ENCODE measurements around the gene CAMSAP1. TPM values are rescaled to one million over a fixed set of nuclear protein-coding genes. Genes with fewer than 3 reads are reported as not detected.

Gene CAMSAP1
- total RNA-seq, 1 donor from 2014 or later = 34.8 TPM

GRCh38 chr9:135926402-135927194 lies 19.3 kb upstream of the CAMSAP1 start:
- Mint-ChIP-seq H3K4me1 (ENCODE audit: low read depth, unreplicated experiment) (no peaks in the 10 kb centered on the region), H3K9me3 (ENCODE audit: unreplicated experiment) (no peaks in the 10 kb centered on the region), H3K4me3 (ENCODE audit: unreplicated experiment) (no peak overlapping the region), H3K27me3 (ENCODE audit: low read depth, unreplicated experiment) (peaks cover 5% of the 10 kb centered on the region), H3K36me3 (ENCODE audit: low read depth, unreplicated experiment) (peaks cover 7% of the 10 kb centered on the region), H3K27ac (ENCODE audit: unreplicated experiment) (no peak overlapping the region)
- peak overlapping the region; percentile 18 for H3K9ac ChIP-seq (ENCODE audit: low read length)
- H4K20me1 ChIP-seq (ENCODE audit: insufficient read depth, low read length) = peaks cover 17% of the 10 kb centered on the region
- peaks cover 16% of the 10 kb centered on the region for H3K4me1 ChIP-seq (ENCODE audit: insufficient read depth, low read length)
- no peaks in the 10 kb centered on the region for H3K36me3 ChIP-seq (ENCODE audit: insufficient read depth, low read length)
- H3K27me3 ChIP-seq (ENCODE audit: insufficient read depth, low read length) = no peaks in the 10 kb centered on the region
- no peak for TF ChIP-seq EZH2 (IDR thresholded peaks at IDR 0.05; ENCODE audit: insufficient read depth, low read length)
- no peak for TF ChIP-seq CTCF (IDR thresholded peaks at IDR 0.05; ENCODE audit: insufficient read depth, low read depth, low read length)
- FAIRE-seq (peak; percentile 5), DNase-seq (ENCODE audit: low read depth) (peak; percentile 82)
- H3K79me2 ChIP-seq (ENCODE audit: insufficient read depth, low read length) = no peaks in the 10 kb centered on the region
- no peak overlapping the region for H2AFZ ChIP-seq (ENCODE audit: low read depth, low read length)
- H3K27ac ChIP-seq (ENCODE audit: low read depth, low read length) = no peak overlapping the region
- H3K4me3 ChIP-seq (ENCODE audit: insufficient read depth, low read depth, low read length) = no peak overlapping the region
- peak overlapping the region; percentile 58 for H3K4me2 ChIP-seq (ENCODE audit: low read length)
- no peaks in the 10 kb centered on the region for H3K9me3 ChIP-seq (ENCODE audit: insufficient read depth, low read depth, low read length)

GRCh38 chr9:135925496-135926133 lies 18.3 kb upstream of the CAMSAP1 start:
- peaks cover 1% of the 10 kb centered on the region for H3K27me3 Mint-ChIP-seq (ENCODE audit: low read depth, unreplicated experiment)
- no peak overlapping the region for H3K4me2 ChIP-seq (ENCODE audit: low read length)
- H3K79me2 ChIP-seq (ENCODE audit: insufficient read depth, low read length) = no peaks in the 10 kb centered on the region
- no peaks in the 10 kb centered on the region for H3K27me3 ChIP-seq (ENCODE audit: insufficient read depth, low read length)
- H3K4me1 ChIP-seq (ENCODE audit: insufficient read depth, low read length) = peaks cover 16% of the 10 kb centered on the region
- H3K9ac ChIP-seq (ENCODE audit: low read length) = no peak overlapping the region
- no peak overlapping the region for H2AFZ ChIP-seq (ENCODE audit: low read depth, low read length)
- no peaks in the 10 kb centered on the region for H3K36me3 ChIP-seq (ENCODE audit: insufficient read depth, low read length)
- H3K4me3 Mint-ChIP-seq (ENCODE audit: unreplicated experiment) = no peak overlapping the region
- no peaks in the 10 kb centered on the region for H3K9me3 ChIP-seq (ENCODE audit: insufficient read depth, low read depth, low read length)
- H3K4me3 ChIP-seq (ENCODE audit: insufficient read depth, low read depth, low read length) = no peak overlapping the region
- peak; percentile 64 for DNase-seq (ENCODE audit: low read depth)
- no peak for TF ChIP-seq EZH2 (IDR thresholded peaks at IDR 0.05; ENCODE audit: insufficient read depth, low read length)
- no peak for TF ChIP-seq CTCF (IDR thresholded peaks at IDR 0.05; ENCODE audit: insufficient read depth, low read depth, low read length)
- H3K36me3 Mint-ChIP-seq (ENCODE audit: low read depth, unreplicated experiment) = peaks cover 3% of the 10 kb centered on the region
- H3K27ac Mint-ChIP-seq (ENCODE audit: unreplicated experiment) = no peak overlapping the region
- no peaks in the 10 kb centered on the region for H3K9me3 Mint-ChIP-seq (ENCODE audit: unreplicated experiment)
- no peak overlapping the region for H3K27ac ChIP-seq (ENCODE audit: low read depth, low read length)
- no peaks in the 10 kb centered on the region for H3K4me1 Mint-ChIP-seq (ENCODE audit: low read depth, unreplicated experiment)
- H4K20me1 ChIP-seq (ENCODE audit: insufficient read depth, low read length) = peaks cover 17% of the 10 kb centered on the region
- FAIRE-seq = no peak
